Panc1 (cell line): ENCODE measurements around the gene NR4A3.

Source experiments
- TF ChIP-seq, protein P1 (sequence below), 2 experiments: IDR thresholded peaks; 2 replicates each; pipeline ENCODE4 v1.6.1; 2011 to 2012; ENCODE audit warnings: low read depth in 2 of 2, control low read depth in 1 of 2, low read length in 1 of 2, mild to moderate bottlenecking in 1 of 2, moderate library complexity in 1 of 2; ENCODE audit not compliant: insufficient read depth in 1 of 2
- TF ChIP-seq, protein P2 (sequence below): fragments of 450-650 bp; IDR thresholded peaks from 2 replicates; pipeline ENCODE4 v1.5.1; 2017; ENCODE audit warnings: mild to moderate bottlenecking

DNA sequence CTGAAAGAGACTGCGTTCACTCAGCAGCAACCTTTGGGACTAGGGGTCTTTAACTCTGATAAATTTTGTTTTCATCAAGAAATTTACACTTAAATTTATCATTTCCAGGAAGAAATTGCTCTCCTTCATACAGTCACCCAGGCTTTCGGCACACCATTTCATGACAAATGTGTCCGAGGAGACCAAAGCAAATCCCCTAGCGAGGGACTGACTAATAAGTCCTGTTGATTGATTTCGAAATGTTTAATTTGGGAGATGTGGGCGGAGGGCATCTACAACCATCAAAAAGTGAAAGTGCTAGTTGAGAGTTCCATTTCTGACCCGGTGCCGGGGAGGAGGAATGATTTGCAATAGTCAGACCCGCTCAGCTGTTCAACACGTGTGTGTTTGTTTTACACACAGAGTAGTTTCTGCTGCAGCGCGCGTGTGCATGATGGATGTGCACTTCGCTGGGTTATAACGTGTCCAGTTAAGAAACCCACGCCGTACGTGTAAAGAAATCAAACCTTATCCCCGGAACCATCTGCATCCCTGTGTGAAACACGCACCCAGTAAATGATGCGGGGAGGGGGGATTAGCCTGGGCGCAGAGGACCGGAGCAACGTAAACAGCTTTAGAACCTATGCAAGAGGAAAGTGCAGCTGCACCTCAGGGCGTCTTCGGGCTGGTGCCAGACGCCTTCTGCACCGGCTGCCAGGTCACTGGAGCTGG lies 845 bp upstream of the NR4A3 start:
- TF ChIP-seq, protein P1, sequence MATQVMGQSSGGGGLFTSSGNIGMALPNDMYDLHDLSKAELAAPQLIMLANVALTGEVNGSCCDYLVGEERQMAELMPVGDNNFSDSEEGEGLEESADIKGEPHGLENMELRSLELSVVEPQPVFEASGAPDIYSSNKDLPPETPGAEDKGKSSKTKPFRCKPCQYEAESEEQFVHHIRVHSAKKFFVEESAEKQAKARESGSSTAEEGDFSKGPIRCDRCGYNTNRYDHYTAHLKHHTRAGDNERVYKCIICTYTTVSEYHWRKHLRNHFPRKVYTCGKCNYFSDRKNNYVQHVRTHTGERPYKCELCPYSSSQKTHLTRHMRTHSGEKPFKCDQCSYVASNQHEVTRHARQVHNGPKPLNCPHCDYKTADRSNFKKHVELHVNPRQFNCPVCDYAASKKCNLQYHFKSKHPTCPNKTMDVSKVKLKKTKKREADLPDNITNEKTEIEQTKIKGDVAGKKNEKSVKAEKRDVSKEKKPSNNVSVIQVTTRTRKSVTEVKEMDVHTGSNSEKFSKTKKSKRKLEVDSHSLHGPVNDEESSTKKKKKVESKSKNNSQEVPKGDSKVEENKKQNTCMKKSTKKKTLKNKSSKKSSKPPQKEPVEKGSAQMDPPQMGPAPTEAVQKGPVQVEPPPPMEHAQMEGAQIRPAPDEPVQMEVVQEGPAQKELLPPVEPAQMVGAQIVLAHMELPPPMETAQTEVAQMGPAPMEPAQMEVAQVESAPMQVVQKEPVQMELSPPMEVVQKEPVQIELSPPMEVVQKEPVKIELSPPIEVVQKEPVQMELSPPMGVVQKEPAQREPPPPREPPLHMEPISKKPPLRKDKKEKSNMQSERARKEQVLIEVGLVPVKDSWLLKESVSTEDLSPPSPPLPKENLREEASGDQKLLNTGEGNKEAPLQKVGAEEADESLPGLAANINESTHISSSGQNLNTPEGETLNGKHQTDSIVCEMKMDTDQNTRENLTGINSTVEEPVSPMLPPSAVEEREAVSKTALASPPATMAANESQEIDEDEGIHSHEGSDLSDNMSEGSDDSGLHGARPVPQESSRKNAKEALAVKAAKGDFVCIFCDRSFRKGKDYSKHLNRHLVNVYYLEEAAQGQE (IDR thresholded peaks at IDR 0.05; ENCODE audit: insufficient read depth in 1 of 2, low read depth in 2 of 2, low read length in 1 of 2), result no peak
- TF ChIP-seq, protein P2, sequence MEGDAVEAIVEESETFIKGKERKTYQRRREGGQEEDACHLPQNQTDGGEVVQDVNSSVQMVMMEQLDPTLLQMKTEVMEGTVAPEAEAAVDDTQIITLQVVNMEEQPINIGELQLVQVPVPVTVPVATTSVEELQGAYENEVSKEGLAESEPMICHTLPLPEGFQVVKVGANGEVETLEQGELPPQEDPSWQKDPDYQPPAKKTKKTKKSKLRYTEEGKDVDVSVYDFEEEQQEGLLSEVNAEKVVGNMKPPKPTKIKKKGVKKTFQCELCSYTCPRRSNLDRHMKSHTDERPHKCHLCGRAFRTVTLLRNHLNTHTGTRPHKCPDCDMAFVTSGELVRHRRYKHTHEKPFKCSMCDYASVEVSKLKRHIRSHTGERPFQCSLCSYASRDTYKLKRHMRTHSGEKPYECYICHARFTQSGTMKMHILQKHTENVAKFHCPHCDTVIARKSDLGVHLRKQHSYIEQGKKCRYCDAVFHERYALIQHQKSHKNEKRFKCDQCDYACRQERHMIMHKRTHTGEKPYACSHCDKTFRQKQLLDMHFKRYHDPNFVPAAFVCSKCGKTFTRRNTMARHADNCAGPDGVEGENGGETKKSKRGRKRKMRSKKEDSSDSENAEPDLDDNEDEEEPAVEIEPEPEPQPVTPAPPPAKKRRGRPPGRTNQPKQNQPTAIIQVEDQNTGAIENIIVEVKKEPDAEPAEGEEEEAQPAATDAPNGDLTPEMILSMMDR, result no peak
